Testis (tissue), 3 donors: ENCODE results near the gene ZNF853. TPM values are rescaled to one million over a fixed set of nuclear protein-coding genes. Genes with fewer than 3 reads are reported as not detected.
A peak's percentile ranks its signal among the peaks of the same experiment; 100 is the strongest.

Source experiments
- DNase-seq: peaks from one replicate; pipeline ENCODE4 v3.0.0-alpha.2; 2019
- H3K27ac ChIP-seq, 2 donors: fragments of 200-600 bp; sonication (generic); one replicate each; pipeline ENCODE4 v1.5.1; 2019
- H3K27me3 ChIP-seq: fragments of 200-600 bp; sonication (generic); one replicate; pipeline ENCODE4 v1.5.1; 2019
- H3K36me3 ChIP-seq: fragments of 200-600 bp; sonication (generic); one replicate; pipeline ENCODE4 v1.5.1; 2017; ENCODE audit warnings: low read depth; ENCODE audit errors: missing control alignments
- H3K4me1 ChIP-seq: fragments of 200-600 bp; sonication (generic); one replicate; pipeline ENCODE4 v1.5.1; 2019
- H3K4me3 ChIP-seq, 2 donors: fragments of 200-600 bp; sonication (generic); one replicate each; pipeline ENCODE4 v1.5.1; 2017 to 2019
- H3K9me3 ChIP-seq: fragments of 200-600 bp; sonication (generic); one replicate; pipeline ENCODE4 v1.5.1; 2017
- POLR2A ChIP-seq: fragments of 450-650 bp; IDR thresholded peaks from one replicate; pipeline ENCODE4 v1.6.1; 2017; ENCODE audit warnings: antibody characterized with exemption, mild to moderate bottlenecking, moderate library complexity
- WGBS, 2 donors: methylation state at CpG; one replicate each; pipeline ENCODE4 v1.1.5; 2018; 5-methylcytosine and 5-hydroxymethylcytosine counted together
- intact Hi-C: fragments of 100-400 bp; cut with DNase I; formaldehyde crosslinking; loops from one replicate; pipeline ENCODE4 v1.15.1; 2023; ENCODE audit warnings: low total_unique reads
- polyA plus RNA-seq: library from polyadenylated mRNA; stranded (reverse); fragments of 350-450 nt; fragmentation: Illumina TruSeq; extraction: RNeasy Lipid Tissue Mini Kit (QIAGEN cat#74804); gene quantifications from one replicate; pipeline ENCODE4 v1.2.3, GENCODE V29; 2014; ENCODE audit warnings: low read depth, low replicate concordance; ENCODE audit not compliant: insufficient read depth
- total RNA-seq, 2 donors: library from RNA; depleted of rRNA; stranded (reverse); fragments of >200 nt; gene quantifications; one replicate each; pipeline ENCODE4 v1.2.3, GENCODE V29; 2016
- TF ChIP-seq, protein P1 (sequence below), 3 experiments: fragments of 450-650 bp in 2 of 3; fragments of 200-600 bp in 1 of 3; sonication (generic) in 1 of 3; IDR thresholded peaks; one replicate each; pipeline ENCODE4 v1.5.1; 2016 to 2019; ENCODE audit warnings: antibody characterized with exemption in 3 of 3, mild to moderate bottlenecking in 2 of 3, moderate library complexity in 1 of 3

The ZNF853 gene
- total and polyA plus RNA-seq, 3 donors from 2014 or later = 8.7 to 9.4 (median 8.8) TPM

DNA sequence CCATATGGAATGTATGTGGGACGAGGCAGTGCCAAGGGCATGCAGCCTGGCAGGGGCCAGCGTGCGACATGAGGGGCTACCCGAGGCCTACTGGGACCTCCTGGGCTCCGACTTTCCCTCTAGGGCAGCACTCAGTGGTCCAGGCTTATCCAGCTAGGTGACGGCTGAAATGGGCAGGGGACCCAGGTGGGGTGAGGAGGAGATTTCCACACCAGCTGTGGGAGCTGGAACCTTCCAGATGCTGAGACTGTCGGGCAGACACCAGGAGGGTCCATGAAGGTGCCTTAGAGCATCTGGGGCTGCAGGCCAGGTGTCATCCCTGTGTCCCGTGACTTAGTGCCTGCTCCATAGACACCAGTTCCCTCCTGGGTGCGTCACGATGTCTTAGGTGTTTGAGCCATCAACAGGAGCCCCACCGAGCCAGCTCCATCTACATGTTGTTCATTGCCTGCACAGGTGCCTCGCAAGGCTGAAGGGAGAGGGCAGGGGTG lies 35.2 kb downstream of the ZNF853 start:
- no peaks in the 10 kb centered on the region for H3K4me1 ChIP-seq
- no peak overlapping the region for H3K27ac ChIP-seq
- TF ChIP-seq, protein P1, sequence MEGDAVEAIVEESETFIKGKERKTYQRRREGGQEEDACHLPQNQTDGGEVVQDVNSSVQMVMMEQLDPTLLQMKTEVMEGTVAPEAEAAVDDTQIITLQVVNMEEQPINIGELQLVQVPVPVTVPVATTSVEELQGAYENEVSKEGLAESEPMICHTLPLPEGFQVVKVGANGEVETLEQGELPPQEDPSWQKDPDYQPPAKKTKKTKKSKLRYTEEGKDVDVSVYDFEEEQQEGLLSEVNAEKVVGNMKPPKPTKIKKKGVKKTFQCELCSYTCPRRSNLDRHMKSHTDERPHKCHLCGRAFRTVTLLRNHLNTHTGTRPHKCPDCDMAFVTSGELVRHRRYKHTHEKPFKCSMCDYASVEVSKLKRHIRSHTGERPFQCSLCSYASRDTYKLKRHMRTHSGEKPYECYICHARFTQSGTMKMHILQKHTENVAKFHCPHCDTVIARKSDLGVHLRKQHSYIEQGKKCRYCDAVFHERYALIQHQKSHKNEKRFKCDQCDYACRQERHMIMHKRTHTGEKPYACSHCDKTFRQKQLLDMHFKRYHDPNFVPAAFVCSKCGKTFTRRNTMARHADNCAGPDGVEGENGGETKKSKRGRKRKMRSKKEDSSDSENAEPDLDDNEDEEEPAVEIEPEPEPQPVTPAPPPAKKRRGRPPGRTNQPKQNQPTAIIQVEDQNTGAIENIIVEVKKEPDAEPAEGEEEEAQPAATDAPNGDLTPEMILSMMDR (IDR thresholded peaks at IDR 0.05) = no peak
- no peak for TF ChIP-seq POLR2A
- H3K36me3 ChIP-seq = no peaks in the 10 kb centered on the region
- no peak overlapping the region for H3K4me3 ChIP-seq
- intact Hi-C loops = no loop called here
- WGBS, 2 donors = 92 to 100% methylated on average over 7 to 12 of the region's 12 CpGs
- no peaks in the 10 kb centered on the region for H3K27me3 ChIP-seq
- no peak for DNase-seq
- no peaks in the 10 kb centered on the region for H3K9me3 ChIP-seq

DNA sequence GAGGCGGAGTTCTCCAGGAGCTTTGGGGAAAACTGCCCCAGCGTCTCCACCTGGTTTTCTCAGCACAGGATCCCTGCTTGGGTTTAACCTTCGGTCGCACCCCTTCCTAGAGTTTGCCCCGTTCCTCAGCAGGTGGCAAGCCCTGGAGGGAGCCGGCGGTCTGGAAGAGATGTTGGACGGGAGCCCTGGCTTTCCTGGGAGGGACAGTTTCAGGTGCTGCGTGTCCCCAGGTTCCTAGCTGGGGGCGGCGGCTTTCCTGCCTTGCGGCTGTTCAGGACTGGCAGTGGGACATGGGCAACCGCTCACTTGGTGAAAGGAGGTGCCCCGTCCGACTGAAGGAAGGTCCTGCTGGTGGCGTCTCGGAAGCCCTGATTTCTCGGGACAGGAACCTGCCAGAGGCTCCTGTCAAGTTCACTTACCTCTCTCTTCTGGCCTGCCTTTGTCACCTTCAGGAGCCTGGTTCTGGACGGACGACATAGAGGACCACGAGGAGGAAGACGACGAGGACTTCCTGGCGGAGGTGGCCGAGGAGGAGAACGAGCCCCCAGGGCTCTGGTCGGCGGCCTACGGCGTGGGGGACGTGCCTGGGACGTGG lies 36.5 kb downstream of the ZNF853 start:
- H3K4me3 ChIP-seq = peak overlapping the region in 1 of 2 donors; percentile 26
- no peak overlapping the region for H3K27ac ChIP-seq
- H3K36me3 ChIP-seq = no peaks in the 10 kb centered on the region
- intact Hi-C loops = no loop called here
- no peak for TF ChIP-seq POLR2A
- TF ChIP-seq, protein P1 (IDR thresholded peaks at IDR 0.05) = no peak
- DNase-seq = no peak
- WGBS, 2 donors = 74 to 85% methylated on average over 15 to 32 of the region's 32 CpGs
- H3K9me3 ChIP-seq = no peaks in the 10 kb centered on the region
- H3K27me3 ChIP-seq = no peaks in the 10 kb centered on the region
- H3K4me1 ChIP-seq = no peaks in the 10 kb centered on the region

DNA sequence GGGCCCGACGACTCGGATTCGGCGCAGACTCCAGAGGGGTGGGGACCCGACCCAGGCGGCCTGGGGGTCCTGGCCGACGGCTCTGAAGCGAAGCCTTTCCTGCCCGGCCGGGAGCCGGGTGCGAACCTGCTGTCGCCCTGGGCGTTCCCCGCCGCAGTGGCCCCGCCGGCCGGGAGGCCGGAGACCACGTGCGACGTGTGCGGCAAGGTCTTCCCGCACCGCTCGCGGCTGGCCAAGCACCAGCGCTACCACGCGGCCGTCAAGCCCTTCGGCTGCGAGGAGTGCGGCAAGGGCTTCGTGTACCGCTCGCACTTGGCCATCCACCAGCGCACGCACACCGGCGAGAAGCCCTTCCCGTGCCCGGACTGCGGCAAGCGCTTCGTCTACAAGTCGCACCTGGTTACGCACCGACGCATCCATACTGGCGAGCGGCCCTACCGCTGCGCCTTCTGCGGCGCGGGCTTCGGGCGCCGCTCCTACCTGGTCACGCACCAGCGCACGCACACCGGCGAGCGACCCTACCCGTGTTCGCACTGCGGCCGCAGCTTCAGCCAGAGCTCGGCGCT lies 37.1 kb downstream of the ZNF853 start:
- intact Hi-C loops = no loop called here
- Histone ChIP-seq H3K27me3 (no peaks in the 10 kb centered on the region), H3K27ac (no peak overlapping the region), H3K4me1 (no peaks in the 10 kb centered on the region), H3K36me3 (no peaks in the 10 kb centered on the region), H3K9me3 (no peaks in the 10 kb centered on the region), H3K4me3 (peak overlapping the region; percentile 18 to 26)
- 82 to 89% methylated on average over 13 to 75 of the region's 75 CpGs for WGBS, 2 donors
- TF ChIP-seq POLR2A = no peak
- TF ChIP-seq, protein P1 (IDR thresholded peaks at IDR 0.05) = no peak
- no peak for DNase-seq

DNA sequence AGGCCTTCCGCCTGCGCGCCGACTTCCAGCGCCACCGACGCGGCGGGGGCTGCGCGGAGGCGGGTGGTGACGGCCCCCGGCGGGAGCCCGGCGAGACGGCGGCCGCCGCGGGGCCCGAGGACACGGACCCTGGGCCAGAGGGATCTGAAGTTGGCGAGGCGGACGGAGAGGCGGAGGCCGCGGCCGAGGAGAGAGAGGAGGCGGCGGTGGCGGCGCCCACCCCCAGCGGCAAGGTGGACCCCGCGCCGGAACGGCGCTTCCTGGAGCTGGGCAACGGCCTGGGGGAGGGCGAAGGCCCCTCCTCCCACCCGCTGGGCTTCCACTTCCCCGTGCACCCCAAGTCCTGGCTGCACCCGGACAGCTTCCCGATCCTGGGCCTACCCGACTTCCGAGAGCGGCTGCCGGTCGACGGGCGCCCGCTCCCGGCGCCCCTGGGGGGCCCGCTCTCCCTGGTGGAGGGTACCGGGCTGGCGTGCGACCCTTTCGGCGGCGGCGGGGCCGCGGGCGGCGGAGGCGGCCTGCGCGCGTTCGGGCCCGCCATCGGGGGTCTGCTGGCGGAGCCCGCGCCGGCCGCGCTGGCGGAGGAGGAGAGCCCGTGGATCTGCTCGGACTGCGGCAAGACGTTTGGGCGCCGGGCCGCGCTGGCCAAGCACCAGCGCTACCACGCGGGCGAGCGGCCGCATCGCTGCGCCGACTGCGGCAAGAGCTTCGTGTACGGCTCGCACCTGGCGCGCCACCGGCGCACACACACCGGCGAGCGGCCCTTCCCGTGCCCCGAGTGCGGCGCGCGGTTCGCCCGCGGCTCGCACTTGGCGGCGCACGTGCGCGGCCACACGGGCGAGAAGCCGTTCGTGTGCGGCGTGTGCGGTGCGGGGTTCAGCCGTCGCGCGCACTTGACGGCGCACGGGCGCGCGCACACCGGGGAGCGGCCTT lies 37.9 kb downstream of the ZNF853 start:
- WGBS, 2 donors = 82 to 88% methylated on average over 90 to 123 of the region's 146 CpGs
- Histone ChIP-seq H3K36me3 (no peaks in the 10 kb centered on the region), H3K4me1 (no peaks in the 10 kb centered on the region), H3K27me3 (no peaks in the 10 kb centered on the region), H3K27ac (no peak overlapping the region), H3K4me3 (peak overlapping the region; percentile 18 to 51), H3K9me3 (no peaks in the 10 kb centered on the region)
- no peak for TF ChIP-seq POLR2A
- DNase-seq = no peak
- intact Hi-C loops = no loop called here
